Ovary (tissue), 3 donors: ENCODE results near the gene RTN1.

Experiments used
- CTCF ChIP-seq, 3 donors: fragments of 450-650 bp in 2 of 3; fragments of 200-600 bp in 1 of 3; IDR thresholded peaks; one replicate each; pipeline versions ENCODE4 v1.5.1 to v1.8.0; 2016 to 2022; ENCODE audit warnings: antibody characterized with exemption in 3 of 3, mild to moderate bottlenecking in 1 of 3
- EP300 ChIP-seq: sonication (generic); formaldehyde crosslinking; IDR thresholded peaks from one replicate; pipeline ENCODE4 v1.6.1; 2017; ENCODE audit warnings: antibody characterized with exemption
- POLR2A ChIP-seq: fragments of 450-650 bp; IDR thresholded peaks from one replicate; pipeline ENCODE4 v1.6.1; 2017; ENCODE audit warnings: antibody characterized with exemption, mild to moderate bottlenecking, moderate library complexity
- donor health status: DM: no; HTN: no; CAD: no.

DNA sequence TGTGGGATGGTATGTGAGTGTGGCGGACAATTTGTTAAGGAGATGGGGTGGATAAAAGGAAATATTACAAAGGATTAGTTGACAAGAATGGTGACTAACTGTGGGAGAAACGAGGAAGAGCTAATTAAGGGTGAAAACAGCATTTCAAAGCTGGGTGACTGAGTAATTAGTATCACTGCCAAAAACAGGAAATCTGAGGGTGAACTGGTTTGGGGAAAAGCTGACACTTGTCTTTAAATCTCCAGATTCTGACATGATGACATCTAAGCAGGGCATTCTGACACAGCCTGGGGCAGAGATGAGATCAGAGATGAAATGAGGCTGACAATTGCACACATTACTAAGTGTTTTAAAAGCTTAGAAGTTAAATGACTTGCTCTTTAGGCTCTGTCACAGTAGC is 251.5 kb downstream of the RTN1 start:
- TF ChIP-seq CTCF (IDR thresholded peaks at IDR 0.05) (no peak), EP300 (no peak), POLR2A (no peak)
